IPS-15b (cell line): ENCODE measurements around the gene CACNA1G.

Experiments
- H3K27me3 ChIP-seq: one replicate; pipeline ENCODE4 v1.6.1; 2013; ENCODE audit warnings: low read length; ENCODE audit not compliant: control insufficient read depth, insufficient read depth
- H3K36me3 ChIP-seq: one replicate; pipeline ENCODE4 v1.6.1; 2013; ENCODE audit warnings: low read length; ENCODE audit not compliant: control insufficient read depth, insufficient read depth
- H3K4me1 ChIP-seq: one replicate; pipeline ENCODE4 v1.6.1; 2013; ENCODE audit warnings: mild to moderate bottlenecking, low read length; ENCODE audit not compliant: control insufficient read depth, insufficient read depth
- H3K4me3 ChIP-seq: one replicate; pipeline ENCODE4 v1.5.1; 2013; ENCODE audit warnings: low read depth, low read length
- H3K9ac ChIP-seq: one replicate; pipeline ENCODE4 v1.6.1; 2013; ENCODE audit warnings: low read depth, mild to moderate bottlenecking, low read length
- H3K9me3 ChIP-seq: one replicate; pipeline ENCODE4 v1.6.1; 2013; ENCODE audit warnings: mild to moderate bottlenecking, low read length; ENCODE audit not compliant: control insufficient read depth, insufficient read depth

Gene CACNA1G

DNA sequence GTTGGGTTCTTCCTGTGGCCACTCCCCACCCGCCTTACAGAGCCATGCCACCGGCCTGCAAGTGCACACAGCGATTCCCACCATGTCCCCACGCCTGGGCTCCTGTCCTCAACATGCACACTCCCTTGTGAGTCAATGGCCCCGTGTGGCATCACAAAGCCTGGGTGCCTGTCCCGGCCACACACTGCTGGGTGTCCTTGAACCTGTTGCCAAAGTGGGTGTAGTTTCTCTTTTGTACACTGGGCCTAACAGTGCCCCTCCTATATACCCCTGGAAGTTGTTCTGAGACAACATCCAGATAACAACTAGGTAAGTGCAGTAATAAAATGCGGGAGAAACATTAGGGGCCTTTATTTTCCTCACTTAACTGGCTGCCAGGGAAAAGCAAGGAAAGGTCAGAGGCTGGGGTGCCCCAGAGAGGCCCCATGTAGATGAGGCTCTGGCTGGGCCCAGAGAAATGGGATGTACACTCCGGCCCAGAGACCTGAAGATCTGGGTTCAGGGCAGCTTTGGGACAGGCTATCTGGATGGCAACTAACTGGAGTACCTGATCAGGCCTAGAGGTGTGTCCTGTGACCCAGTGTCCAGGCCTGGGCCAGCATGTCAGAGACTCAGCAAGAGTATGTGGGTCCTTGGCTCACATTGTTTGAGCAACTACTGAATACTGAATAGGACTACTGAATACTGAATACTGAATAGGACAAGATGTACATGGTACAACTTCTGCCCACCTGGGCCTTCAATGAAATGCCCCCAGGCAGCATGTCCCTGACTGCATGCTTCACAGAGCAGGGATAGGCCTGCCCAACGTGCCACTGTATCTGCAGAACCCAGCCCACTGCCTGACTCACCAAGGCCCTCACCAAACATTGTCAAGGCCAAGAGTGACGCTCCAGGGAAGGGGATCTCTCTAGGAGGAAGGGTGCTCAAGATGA lies 82.5 kb downstream of the CACNA1G start:
- Histone ChIP-seq H3K4me3 (no peak overlapping the region), H3K9me3 (no peaks in the 10 kb centered on the region), H3K27me3 (no peaks in the 10 kb centered on the region), H3K4me1 (peaks cover 3% of the 10 kb centered on the region), H3K9ac (no peak overlapping the region), H3K36me3 (no peaks in the 10 kb centered on the region)

- Histone ChIP-seq H3K27me3 (no peaks in the 10 kb centered on the region), H3K36me3 (no peaks in the 10 kb centered on the region), H3K4me1 (peaks cover 3% of the 10 kb centered on the region), H3K9me3 (no peaks in the 10 kb centered on the region), H3K4me3 (no peak overlapping the region), H3K9ac (no peak overlapping the region)
These were observed 85.5 kb downstream of the CACNA1G start for GRCh38 chr17:50645748-50646682.

- Histone ChIP-seq H3K9ac (no peak overlapping the region), H3K4me3 (no peak overlapping the region), H3K9me3 (no peaks in the 10 kb centered on the region), H3K27me3 (no peaks in the 10 kb centered on the region), H3K4me1 (no peaks in the 10 kb centered on the region), H3K36me3 (no peaks in the 10 kb centered on the region)
These were observed 86.7 kb downstream of the CACNA1G start for GRCh38 chr17:50647187-50647586.

DNA sequence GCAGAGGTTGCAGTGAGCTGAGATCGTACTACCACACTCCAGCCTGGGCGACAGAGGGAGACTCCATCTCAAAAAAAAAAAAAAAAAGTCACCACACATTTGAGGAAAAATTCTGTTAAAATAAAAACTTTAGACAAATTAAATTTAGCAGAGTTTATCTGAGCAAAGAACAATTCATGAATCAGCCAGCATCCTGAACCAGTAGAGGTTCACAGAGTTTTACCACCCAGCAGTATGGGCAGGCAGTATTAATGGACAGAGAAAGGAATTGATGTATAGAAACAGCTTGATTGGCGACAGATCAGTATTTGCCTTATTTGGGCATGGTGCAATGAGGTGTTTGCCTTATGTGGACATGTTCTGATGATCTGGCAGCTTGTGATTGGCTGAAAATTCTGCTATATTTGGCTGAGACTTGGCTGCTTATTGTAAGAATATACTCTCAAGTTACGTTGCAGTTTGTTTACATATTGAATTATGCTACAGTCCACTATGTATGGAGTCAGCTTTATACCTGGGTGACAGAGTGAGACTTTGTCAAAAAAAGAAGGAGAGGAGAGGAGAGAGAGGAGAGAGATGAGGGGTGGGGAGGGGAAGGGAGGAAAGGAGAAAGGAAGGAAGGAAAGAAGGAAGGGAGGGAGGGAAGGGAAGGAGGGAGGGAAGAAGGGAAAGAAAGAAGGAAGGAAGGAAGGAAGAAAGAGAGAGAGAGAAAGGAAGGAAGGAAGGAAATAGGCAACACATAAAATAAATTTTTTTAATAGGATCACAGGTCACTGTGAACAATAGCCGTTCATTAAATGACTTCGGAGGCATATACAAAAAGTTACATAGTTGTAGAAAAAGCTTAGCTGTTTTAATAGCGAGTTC lies 88.8 kb downstream of the CACNA1G start:
- Histone ChIP-seq H3K4me1 (no peaks in the 10 kb centered on the region), H3K27me3 (no peaks in the 10 kb centered on the region), H3K36me3 (no peaks in the 10 kb centered on the region), H3K9ac (no peak overlapping the region), H3K4me3 (no peak overlapping the region), H3K9me3 (no peaks in the 10 kb centered on the region)

- H3K9me3 ChIP-seq: no peaks in the 10 kb centered on the region
- H3K4me1 ChIP-seq: no peaks in the 10 kb centered on the region
- H3K27me3 ChIP-seq: no peaks in the 10 kb centered on the region
- no peaks in the 10 kb centered on the region for H3K36me3 ChIP-seq
- no peak overlapping the region for H3K4me3 ChIP-seq
- H3K9ac ChIP-seq: no peak overlapping the region
These were observed 91.1 kb downstream of the CACNA1G start for GRCh38 chr17:50651661-50652060.

DNA sequence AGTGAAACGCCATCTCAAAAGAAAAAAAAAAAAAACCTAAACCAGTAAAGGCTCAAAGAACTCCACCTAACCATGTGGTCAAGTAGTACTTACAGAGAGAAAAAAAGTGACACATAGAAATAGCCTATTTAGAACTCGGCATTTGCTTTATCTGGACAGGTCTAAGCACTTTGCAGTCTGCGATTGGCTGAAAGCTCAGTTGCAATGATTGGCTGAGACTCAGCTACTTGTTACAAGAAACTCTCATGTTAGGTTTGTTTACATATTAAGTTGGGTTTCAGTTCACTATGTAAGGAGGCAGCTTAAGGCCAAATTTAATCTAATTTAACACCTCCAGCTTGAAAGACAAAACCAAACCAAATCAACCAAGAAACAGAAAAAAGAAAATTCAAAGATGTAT lies 93.2 kb downstream of the CACNA1G start:
- no peaks in the 10 kb centered on the region for H3K4me1 ChIP-seq
- H3K27me3 ChIP-seq: no peaks in the 10 kb centered on the region
- H3K9ac ChIP-seq: no peak overlapping the region
- no peak overlapping the region for H3K4me3 ChIP-seq
- H3K9me3 ChIP-seq: no peaks in the 10 kb centered on the region
- H3K36me3 ChIP-seq: no peaks in the 10 kb centered on the region

DNA sequence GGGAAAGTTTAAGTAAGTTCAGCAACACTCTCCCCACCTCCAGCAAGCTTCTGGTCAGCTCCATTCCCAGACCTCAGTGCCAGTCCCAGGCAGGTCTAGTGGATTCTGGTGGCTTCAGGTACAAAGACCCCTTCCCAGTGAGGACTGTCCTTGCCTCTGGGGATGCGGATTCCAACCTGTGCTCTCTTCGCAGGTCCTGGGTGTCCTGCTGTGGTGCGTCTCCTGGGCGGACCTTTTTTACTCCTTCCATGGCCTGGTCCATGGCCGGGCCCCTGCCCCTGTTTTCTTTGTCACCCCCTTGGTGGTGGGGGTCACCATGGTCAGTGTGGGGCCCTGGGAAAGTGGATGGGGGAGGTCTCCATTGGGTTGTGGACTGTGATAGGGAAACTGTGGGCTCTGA lies 96.0 kb downstream of the CACNA1G start:
- H3K4me3 ChIP-seq: no peak overlapping the region
- H3K9ac ChIP-seq: no peak overlapping the region
- H3K9me3 ChIP-seq: no peaks in the 10 kb centered on the region
- H3K27me3 ChIP-seq: no peaks in the 10 kb centered on the region
- peaks cover 4% of the 10 kb centered on the region for H3K4me1 ChIP-seq
- no peaks in the 10 kb centered on the region for H3K36me3 ChIP-seq

DNA sequence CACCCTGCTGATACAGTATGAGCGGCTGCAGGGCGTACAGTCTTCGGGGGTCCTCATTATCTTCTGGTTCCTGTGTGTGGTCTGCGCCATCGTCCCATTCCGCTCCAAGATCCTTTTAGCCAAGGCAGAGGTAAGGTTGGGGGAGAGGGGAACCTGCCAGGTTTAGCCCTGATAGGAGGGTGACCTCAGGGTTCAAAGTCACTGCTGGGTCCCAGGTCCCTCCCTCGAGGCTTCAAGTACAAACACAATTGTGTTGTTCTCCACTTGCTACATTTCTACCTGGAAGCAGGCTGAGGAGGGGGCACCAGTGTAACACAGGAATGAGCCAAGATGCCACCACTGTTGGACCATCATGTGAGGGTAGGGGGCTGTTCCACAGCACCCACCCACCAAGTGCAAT lies 96.5 kb downstream of the CACNA1G start:
- H3K36me3 ChIP-seq: no peaks in the 10 kb centered on the region
- no peaks in the 10 kb centered on the region for H3K27me3 ChIP-seq
- no peak overlapping the region for H3K4me3 ChIP-seq
- H3K9ac ChIP-seq: no peak overlapping the region
- peaks cover 5% of the 10 kb centered on the region for H3K4me1 ChIP-seq
- H3K9me3 ChIP-seq: no peaks in the 10 kb centered on the region

- H3K27me3 ChIP-seq: no peaks in the 10 kb centered on the region
- H3K9me3 ChIP-seq: no peaks in the 10 kb centered on the region
- H3K4me1 ChIP-seq: peaks cover 5% of the 10 kb centered on the region
- no peak overlapping the region for H3K4me3 ChIP-seq
- no peak overlapping the region for H3K9ac ChIP-seq
- H3K36me3 ChIP-seq: no peaks in the 10 kb centered on the region
These were observed 97.1 kb downstream of the CACNA1G start for GRCh38 chr17:50657627-50658026.

DNA sequence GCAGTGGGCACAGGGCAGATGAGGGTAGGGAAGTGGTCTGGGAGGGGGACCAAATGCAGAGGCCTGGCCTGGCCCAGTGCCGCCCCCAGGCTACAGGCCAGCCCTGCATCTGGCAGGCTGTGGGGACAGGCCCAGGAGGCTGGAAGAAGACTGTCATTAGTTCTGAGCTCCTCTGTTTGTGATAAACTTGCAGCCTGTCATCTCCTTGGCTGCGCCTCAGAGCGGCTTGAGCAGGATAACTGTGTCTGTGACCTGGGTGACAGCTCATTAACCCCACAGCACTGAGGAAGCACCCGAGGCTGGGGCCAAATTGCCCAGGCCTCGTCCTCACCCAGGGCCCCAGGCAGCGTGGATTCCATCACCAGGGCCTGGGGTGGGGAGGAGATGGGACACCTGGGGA lies 98.1 kb downstream of the CACNA1G start:
- Histone ChIP-seq H3K4me1 (peaks cover 5% of the 10 kb centered on the region), H3K36me3 (no peaks in the 10 kb centered on the region), H3K9me3 (no peaks in the 10 kb centered on the region), H3K9ac (no peak overlapping the region), H3K27me3 (no peaks in the 10 kb centered on the region), H3K4me3 (no peak overlapping the region)

GRCh38 chr17:50659179-50659578 lies 98.7 kb downstream of the CACNA1G start:
- H3K4me1 ChIP-seq: peaks cover 5% of the 10 kb centered on the region
- no peaks in the 10 kb centered on the region for H3K36me3 ChIP-seq
- no peak overlapping the region for H3K4me3 ChIP-seq
- no peaks in the 10 kb centered on the region for H3K27me3 ChIP-seq
- no peaks in the 10 kb centered on the region for H3K9me3 ChIP-seq
- no peak overlapping the region for H3K9ac ChIP-seq
